Peyer's patch (tissue), 4 donors: ENCODE results near the gene MED15.

Source experiments
- CTCF ChIP-seq, 6 experiments: fragments of 450-650 bp in 4 of 6; fragments of 200-600 bp in 2 of 6; sonication (generic) in 1 of 6; IDR thresholded peaks; one replicate each; pipeline ENCODE4 v1.5.1; 2017 to 2019; ENCODE audit warnings: antibody characterized with exemption in 6 of 6, mild to moderate bottlenecking in 3 of 6, moderate library complexity in 1 of 6
- POLR2A ChIP-seq, 2 donors: fragments of 450-650 bp; IDR thresholded peaks; one replicate each; pipeline ENCODE4 v1.5.1; 2017; ENCODE audit warnings: antibody characterized with exemption in 2 of 2, mild to moderate bottlenecking in 2 of 2, moderate library complexity in 2 of 2

DNA sequence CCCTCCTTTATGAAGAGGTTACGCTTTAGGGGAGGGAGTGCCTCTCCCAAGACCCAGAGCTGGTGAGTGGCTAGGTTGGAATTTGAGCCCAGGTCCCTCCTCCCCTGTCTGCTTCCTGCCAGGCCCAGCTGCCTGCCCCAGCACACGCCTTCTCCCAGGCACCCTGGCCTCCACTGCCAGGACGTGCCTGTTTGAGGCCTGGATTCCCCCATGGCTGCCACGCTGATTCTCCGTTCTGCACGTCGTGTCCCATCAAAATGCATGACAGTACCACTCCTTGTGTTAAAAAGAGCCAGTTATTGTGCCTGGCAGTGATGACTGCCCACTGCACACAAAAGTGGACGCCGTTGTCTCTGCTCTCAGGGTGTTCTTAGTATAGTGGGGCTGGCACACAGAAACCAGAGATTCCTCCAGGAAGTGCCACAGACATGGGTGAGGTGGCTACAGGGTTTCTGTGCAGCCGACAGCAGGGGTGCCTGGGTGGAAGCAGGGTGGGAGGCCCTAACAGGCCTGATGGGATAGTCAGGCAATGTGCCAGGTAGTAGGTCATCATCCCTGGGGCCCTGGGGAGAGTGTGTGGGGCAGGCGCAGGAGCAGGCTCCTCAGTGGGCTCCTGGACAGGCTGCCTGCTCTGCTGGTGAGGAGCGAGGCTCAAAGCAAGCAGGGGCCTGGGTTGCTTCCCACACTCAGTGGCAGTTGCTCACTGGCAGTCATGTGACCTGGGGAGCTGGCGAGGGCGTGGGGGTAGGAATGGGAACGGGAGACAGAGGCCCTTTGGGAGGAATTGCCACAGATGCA is 24.2 kb downstream of the MED15 start:
- TF ChIP-seq CTCF (IDR thresholded peaks at IDR 0.05), result no peak
- TF ChIP-seq POLR2A (IDR thresholded peaks at IDR 0.05), result no peak
